ENCODE results near the gene MYOG.

MYOG gene

DNA sequence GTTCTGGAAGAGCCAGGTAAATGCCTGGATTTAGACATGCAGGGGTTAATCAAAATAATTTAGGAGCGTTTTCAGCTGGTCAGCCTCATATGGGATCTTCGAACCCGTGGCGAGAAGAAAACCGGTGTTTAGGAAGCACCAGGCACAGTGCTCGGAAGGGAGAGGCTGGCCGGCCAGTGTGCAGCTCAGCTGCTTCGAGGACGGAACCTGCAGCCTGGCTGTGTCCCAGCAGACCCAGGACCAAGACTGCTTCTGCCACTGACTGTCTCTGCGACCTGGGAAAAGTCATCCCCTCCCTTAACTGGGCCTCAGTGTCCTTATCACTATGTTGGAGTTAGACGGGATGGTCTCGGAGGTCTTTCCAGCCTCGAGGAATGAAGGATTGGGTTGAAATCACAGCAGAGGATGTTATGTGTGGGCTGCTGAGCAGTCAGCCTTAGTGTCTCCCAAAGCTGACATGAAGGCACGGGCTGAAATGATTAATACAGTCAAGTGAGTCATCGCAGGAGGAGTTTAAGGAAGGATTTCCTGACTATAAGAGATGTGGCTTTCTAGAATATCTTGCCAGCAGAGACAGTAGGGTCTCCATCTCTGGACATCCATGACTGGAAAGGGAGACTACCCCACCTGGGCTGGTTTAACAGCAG is 38.7 kb downstream of the MYOG start:
- no peak for DNase-seq

DNA sequence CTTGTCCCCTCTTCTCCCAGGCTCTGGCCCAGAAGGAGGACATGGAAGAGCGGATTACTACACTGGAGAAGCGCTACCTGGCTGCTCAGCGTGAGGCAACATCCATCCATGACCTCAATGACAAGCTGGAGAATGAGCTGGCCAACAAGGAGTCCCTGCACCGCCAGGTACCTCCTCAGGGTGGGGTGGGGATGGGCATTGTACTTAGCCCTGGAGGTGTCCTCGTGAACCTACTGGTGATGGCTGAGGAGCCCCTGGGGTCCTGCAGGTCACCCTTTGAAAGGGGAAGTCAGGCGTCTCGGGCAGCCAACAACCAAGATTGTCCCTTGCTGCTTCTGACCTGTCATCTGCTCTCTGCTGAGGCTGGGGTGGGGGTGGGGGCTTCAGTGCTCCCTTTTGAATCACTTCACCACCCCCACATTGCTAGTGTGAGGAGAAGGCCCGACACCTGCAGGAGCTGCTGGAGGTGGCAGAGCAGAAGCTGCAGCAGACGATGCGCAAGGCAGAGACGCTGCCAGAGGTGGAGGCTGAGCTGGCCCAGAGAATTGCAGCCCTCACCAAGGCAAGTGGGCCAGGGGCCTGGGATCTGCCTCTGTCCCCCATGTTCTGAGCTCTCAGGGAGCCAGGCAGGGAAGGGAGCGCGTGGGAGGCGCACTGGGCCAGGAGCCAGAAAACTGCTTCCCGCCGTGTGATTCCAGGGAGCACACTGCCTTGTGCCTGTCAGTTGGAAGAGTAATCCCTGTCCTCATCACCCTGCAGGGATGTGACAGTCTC is 39.8 kb downstream of the MYOG start:
- DNase-seq: no peak

- no peak for DNase-seq
Observed at GRCh38 chr1:203045336-203045735, 40.5 kb downstream of the MYOG start.

GRCh38 chr1:203044546-203045250 is 41.1 kb downstream of the MYOG start:
- DNase-seq: no peak

DNA sequence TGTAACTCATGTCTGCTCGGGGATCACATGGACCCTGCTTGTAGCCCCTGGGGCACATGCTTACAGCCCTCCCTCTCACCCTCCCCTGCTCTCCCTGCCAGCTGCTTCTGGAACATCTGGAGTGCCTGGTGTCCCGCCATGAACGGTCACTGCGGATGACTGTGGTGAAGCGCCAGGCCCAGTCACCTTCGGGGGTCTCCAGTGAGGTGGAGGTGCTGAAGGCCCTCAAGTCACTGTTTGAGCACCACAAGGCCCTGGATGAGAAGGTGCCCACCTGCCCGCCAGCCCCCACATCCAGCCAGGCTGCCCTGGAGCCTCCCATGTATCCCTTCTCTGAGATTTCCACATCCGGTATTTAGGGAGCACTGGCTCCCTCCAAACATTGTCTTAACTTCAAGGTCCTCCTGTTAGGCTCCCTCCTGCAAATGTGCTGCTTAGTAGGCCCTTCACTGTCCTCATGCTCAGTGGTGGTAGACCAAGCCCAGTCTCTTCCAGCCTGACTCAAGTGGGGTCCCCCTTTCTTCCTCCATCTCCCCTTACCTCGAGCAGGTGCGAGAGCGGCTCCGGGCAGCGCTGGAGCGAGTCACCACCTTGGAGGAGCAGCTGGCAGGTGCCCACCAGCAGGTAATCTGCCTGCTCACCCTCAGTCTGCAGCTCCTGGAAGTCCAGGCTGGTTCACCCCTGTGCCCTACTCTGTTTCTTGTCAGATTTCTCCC is 41.8 kb downstream of the MYOG start:
- DNase-seq: no peak

GRCh38 chr1:203041351-203041932 is 44.4 kb downstream of the MYOG start:
- no peak for DNase-seq

DNA sequence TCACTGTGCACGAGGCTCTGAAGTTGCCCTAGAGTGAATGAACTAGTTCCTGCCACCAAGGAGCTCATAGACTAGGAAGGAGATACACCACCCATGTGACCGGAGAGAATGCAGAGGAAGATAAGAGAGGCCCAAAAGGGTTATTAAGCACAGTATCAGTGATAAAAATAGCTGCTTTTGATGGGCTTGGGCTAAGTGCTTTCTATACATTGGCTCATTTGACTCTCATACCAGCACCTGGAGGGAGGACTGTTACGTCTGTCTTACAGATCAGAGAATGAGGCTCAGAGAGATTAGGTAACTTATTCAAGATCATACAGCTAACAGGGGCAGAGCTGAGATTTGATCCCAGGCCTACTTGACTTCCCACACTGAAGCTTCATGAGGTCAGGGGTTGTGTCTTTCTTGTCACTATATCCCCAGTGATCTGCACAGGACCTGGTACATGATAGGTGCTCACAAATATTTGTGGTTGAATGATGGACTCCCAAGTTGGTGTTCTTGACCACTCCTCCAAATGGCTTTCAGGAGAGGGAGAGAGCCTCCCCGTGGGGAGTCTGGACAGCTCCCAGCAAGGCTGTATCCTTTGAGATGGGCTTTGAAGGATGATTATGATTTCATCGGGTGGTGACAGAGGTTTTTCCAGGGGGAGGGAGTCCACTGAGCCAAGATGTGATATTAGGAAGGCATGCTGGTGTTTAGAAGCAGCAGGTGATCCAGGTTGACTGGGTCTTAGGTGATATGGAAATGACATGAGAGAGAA is 45.1 kb downstream of the MYOG start:
- no peak for DNase-seq

GRCh38 chr1:203039609-203040512 is 46.0 kb downstream of the MYOG start:
- DNase-seq: no peak

GRCh38 chr1:203038891-203039608 is 46.8 kb downstream of the MYOG start:
- peak; percentile 67 for DNase-seq

GRCh38 chr1:203038217-203038741 is 47.5 kb downstream of the MYOG start:
- no peak for DNase-seq

DNA sequence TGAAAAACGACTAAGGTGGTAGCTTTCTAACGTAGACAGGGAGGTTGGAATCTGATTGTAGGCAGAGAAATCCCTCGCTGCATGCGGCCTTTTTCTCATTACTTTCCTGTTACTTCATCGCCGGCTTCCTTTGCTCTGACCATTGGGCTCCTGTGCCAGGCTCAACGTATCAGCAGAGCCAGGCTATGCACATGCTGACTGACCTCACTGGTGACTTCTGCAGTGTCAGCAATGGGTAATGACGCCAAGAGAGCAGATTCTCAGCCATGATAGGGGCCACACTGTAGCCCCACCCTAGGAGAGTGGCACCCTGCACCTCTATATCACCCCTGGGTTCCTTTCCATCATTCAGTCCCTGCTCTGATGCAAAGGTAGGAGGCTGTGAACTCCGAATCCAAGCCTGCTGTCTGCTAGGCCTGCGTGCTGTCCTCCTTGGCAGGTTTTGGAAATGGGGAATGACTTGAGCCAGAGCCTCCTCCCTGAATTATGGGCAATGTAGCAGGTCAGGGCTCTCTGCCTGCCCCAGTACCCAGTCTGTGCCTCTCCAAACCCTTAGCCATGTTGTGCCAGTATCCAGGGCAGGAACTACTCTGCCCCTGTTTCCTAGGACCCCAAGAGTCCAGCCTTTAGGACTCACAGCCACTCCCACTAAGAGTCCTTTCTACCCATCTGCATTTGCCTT is 48.2 kb downstream of the MYOG start:
- DNase-seq: no peak

DNA sequence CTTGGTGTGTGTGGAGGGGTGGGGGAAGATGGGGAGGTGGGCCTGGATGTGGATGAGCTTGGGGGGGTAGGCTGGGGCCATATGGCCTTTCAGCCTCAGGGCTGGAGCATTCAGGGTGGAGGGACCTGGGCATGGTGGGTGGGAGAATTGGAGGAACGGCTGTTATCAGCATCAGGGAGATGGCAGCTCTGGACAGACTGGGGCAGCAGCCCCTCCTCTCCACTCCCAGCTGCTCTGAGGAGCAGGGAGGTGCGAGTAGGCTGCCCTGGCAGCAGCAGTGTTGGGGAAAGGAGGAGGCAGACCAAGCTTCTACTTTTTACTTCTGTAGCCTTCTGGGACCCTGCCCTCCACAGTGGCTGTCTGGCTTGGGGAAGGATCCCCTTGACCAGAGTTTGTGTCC is 49.3 kb downstream of the MYOG start:
- no peak for DNase-seq

GRCh38 chr1:203036135-203036534 is 49.7 kb downstream of the MYOG start:
- DNase-seq: no peak

DNA sequence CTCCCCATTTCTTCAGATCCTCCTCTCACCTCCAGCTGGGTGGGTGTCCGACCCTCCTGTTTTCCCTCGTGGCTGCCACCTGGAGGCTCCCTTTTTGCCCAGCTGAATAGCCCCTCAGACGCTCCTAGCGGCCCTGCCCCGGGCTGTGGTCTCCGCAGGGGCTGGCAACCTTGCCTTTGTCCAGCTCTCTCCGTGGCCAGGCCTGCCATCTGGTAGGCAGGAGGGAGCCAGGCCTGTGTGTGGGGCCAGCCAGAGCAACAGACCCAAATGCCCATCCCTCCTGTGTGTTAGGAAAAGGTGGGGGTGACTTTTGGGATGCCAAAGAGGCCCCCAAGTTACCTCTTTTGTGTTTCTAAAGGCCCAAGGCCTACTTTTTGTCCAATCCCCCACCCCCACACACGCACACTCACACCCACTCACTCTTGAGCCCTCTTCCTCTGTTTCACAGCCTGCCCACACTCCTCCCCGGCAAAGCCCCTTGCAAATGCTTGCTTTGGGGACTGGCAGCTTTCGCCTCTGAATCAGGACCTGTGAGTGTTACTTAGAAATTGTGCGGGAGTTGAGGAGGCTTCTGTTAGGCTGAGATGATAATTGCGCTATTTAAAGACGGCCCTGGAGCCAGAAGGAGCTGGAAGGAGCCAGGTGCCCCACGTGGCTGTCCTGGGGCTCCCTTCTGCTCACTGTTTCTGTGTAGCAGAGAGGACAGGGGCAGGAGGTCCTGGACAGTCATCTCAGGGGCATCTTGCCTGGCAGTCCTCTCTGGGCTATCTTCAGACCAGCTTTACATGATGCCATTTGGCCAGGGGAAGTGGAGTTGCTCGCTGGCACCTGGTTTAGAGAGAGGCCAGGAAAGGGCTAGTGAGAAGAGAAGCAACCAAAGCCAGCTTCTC is 50.5 kb downstream of the MYOG start:
- DNase-seq: no peak

- no peak for DNase-seq
Observed at GRCh38 chr1:203034422-203035110, 51.2 kb downstream of the MYOG start.

- no peak for DNase-seq
Observed at GRCh38 chr1:203033917-203034316, 51.9 kb downstream of the MYOG start.

DNA sequence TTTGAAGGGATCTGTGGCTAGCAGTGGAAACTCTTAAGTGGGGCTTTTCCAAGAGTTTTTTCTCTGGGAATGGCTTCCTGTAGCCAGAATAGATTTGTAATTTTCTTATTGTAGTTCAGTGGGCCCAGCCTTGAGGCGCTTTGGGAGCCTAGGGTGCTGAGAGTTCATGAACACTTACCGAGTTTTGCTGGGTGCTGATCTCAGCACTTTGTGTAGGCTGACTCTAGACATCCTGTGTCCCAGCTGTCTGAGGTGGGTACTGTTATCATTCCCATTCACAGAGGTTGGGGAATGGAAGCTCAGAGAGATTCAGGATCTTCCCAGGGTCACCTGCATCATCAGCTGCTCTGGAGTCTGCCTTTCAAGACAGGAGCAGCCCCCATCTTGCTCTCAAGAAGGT is 52.5 kb downstream of the MYOG start:
- no peak for DNase-seq

All from stimulated activated CD4-positive, alpha-beta T cell treated with anti-CD3 and anti-CD28 coated beads, Interleukin-4, amount 100 ng/mL, for 24 hours (primary cell).